ENCODE data around the gene BIRC6.

The BIRC6 gene

DNA sequence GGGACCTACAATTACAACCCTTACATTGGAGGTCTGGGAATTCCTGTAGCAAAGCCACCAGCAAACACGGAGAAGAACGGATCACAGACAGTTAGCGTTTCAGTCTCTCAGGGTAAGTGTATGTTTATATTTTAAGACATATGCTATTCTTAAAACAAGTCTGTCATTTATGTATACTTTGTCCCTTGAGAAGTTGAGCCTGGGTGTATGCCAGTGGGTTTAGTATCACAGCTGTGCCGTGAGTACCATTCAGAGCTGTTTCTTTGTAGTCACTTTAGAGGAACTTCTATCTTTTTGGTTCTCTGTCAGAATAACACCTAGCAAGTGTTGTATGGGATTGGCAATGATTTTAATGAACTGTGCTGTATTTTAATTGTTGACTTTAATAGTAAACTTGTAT is 125.6 kb downstream of the BIRC6 start:
- in situ Hi-C loops (cut with HindIII; ENCODE audit: low sequenced_read_pairs), result no loop called here
- TF ChIP-seq, protein P1, sequence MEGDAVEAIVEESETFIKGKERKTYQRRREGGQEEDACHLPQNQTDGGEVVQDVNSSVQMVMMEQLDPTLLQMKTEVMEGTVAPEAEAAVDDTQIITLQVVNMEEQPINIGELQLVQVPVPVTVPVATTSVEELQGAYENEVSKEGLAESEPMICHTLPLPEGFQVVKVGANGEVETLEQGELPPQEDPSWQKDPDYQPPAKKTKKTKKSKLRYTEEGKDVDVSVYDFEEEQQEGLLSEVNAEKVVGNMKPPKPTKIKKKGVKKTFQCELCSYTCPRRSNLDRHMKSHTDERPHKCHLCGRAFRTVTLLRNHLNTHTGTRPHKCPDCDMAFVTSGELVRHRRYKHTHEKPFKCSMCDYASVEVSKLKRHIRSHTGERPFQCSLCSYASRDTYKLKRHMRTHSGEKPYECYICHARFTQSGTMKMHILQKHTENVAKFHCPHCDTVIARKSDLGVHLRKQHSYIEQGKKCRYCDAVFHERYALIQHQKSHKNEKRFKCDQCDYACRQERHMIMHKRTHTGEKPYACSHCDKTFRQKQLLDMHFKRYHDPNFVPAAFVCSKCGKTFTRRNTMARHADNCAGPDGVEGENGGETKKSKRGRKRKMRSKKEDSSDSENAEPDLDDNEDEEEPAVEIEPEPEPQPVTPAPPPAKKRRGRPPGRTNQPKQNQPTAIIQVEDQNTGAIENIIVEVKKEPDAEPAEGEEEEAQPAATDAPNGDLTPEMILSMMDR (IDR thresholded peaks at IDR 0.05; ENCODE audit: low read depth, low read length), result no peak
- H3K4me3 ChIP-seq (ENCODE audit: low read depth, low read length), result no peak overlapping the region
- no peak for DNase-seq (ENCODE audit: low read depth, low spot score)

GRCh38 chr2:32484937-32485336 is 128.1 kb downstream of the BIRC6 start:
- no peak overlapping the region for H3K4me3 ChIP-seq (ENCODE audit: low read depth, low read length)
- TF ChIP-seq, protein P1 (IDR thresholded peaks at IDR 0.05; ENCODE audit: low read depth, low read length), result no peak
- peak; percentile 93 for DNase-seq (ENCODE audit: low read depth, low spot score)
- in situ Hi-C loops (cut with HindIII; ENCODE audit: low sequenced_read_pairs), result no loop called here

DNA sequence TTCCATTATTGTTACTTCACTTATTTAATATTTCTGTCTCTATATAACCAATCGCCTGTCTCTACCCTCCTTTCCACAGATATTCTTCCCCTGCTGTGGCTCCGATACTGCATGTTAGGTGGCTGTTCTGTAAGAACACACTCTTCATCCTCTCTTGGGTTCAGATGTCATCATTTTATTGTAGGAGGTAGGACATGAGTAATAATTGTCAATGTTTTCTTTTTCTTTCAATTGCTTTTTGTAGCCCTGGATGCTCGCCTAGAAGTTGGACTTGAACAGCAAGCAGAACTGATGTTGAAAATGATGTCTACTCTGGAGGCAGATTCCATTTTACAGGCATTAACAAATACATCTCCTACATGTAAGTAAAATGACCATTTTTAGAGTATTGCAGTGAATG is 128.6 kb downstream of the BIRC6 start:
- H3K4me3 ChIP-seq (ENCODE audit: low read depth, low read length), result no peak overlapping the region
- TF ChIP-seq, protein P1 (IDR thresholded peaks at IDR 0.05; ENCODE audit: low read depth, low read length), result no peak
- DNase-seq (ENCODE audit: low read depth, low spot score), result peak; percentile 74
- in situ Hi-C loops (cut with HindIII; ENCODE audit: low sequenced_read_pairs), result no loop called here

DNA sequence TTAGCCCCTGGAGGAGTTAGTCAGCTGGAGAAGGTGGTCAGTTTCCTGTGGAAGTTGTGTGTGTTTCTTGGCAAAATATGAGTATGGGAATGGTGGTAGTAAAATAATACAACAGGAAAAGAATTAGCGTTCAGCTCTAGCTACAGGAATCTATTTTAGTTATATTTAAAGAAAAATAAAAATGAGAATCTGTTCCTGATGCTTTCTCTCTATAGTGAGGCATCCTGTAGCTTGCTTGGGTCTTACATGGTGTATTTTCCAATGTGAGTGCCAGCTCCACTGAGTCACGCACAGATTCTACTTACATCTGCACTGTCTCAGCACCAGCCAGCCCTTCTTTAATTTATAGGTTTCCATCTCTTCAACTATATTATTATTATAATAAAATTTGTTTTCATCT is 132.2 kb downstream of the BIRC6 start:
- no peak overlapping the region for H3K4me3 ChIP-seq (ENCODE audit: low read depth, low read length)
- TF ChIP-seq, protein P1 (IDR thresholded peaks at IDR 0.05; ENCODE audit: low read depth, low read length), result no peak
- in situ Hi-C loops (cut with HindIII; ENCODE audit: low sequenced_read_pairs), result no loop called here
- no peak for DNase-seq (ENCODE audit: low read depth, low spot score)

DNA sequence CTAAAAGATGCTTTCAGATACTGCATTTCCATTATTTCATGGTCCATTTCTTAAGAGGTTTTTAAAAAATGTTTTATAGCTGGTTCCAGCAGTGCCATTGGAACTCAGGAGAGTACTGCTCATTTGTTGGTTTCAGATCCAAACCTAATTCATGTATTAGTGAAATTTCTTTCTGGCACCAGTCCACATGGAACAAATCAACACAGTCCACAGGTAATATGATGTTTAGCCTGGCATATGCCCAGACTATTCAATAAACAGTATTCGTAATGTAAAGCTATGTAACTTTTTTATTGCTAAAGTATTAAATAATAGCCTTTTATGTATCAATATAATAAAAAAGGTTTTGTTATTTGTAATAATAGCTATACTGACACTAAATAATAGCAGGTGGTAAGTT is 134.5 kb downstream of the BIRC6 start:
- in situ Hi-C loops (cut with HindIII; ENCODE audit: low sequenced_read_pairs), result no loop called here
- DNase-seq (ENCODE audit: low read depth, low spot score), result no peak
- H3K4me3 ChIP-seq (ENCODE audit: low read depth, low read length), result no peak overlapping the region
- TF ChIP-seq, protein P1 (IDR thresholded peaks at IDR 0.05; ENCODE audit: low read depth, low read length), result no peak

- in situ Hi-C loops (cut with HindIII; ENCODE audit: low sequenced_read_pairs), result no loop called here
- DNase-seq (ENCODE audit: low read depth, low spot score), result peak; percentile 36
- TF ChIP-seq, protein P1 (IDR thresholded peaks at IDR 0.05; ENCODE audit: low read depth, low read length), result no peak
- H3K4me3 ChIP-seq (ENCODE audit: low read depth, low read length), result no peak overlapping the region
Measured at GRCh38 chr2:32495139-32495538, 138.3 kb downstream of the BIRC6 start.

GRCh38 chr2:32496662-32497061 is 139.8 kb downstream of the BIRC6 start:
- H3K4me3 ChIP-seq (ENCODE audit: low read depth, low read length), result no peak overlapping the region
- in situ Hi-C loops (cut with HindIII; ENCODE audit: low sequenced_read_pairs), result no loop called here
- DNase-seq (ENCODE audit: low read depth, low spot score), result no peak
- TF ChIP-seq, protein P1 (IDR thresholded peaks at IDR 0.05; ENCODE audit: low read depth, low read length), result no peak

Measured in astrocyte of the spinal cord (primary cell).